Activated CD4-positive, alpha-beta T cell treated with anti-CD3 and anti-CD28 coated beads for 4 hours (primary cell): ENCODE measurements around the gene PDGFD.

Source experiments
- DNase-seq, 2 donors: peaks; one replicate each; pipeline ENCODE4 v3.0.0-alpha.2; 2020

The PDGFD gene

GRCh38 chr11:103948187-103948763, 215.7 kb downstream of the PDGFD start:
- no peak for DNase-seq

DNA sequence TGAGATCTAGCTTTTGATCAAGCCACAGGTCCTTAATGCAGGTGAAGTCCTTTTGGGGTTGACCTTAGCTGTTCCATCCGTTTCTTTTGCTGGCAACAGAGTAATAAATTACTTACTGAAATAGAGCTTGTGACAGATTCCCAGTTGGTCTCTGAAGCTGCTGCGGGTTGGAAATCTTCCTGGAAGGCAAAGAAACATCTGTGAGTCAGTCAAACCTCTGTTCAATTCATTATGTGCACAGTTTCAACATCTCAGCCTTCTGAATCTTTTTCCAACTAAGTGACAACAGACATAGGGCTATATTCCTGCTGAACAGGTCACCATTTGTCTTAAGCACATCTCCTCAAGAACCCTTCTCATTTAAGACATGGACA, 216.4 kb downstream of the PDGFD start:
- DNase-seq, result no peak

DNA sequence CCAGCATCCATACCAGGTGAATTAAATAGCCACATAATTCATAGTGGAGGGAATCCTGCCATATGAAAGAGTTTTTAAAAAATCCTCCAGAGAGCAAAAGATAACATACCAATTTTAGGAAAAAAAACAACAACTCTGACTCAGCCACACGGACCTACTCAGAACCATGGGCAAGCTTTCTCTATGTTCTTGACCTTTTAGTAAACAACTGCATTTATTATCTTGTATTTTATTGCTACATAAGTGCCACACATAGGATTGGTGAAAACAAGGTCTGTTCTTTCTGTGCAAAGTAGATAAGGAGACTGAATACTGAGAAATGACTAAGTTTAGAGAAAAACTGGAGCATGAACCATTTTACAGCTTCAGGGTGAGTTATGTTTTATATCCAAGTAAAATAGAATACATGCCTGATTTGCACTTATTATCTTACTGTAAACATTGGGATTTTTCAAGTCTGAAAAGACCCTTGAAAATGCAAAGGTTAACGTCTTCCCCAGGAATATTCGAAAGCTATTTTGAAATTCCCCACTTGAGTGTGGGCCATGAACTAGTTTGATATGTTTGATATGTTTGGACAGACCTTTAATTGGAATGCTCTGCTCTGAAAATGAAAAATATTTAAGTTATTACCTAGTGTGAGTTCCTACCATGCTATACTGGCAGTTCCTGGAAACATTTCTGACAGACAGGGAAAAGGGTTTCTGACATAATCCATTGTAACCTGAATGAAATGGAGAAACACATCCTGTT, 217.0 kb downstream of the PDGFD start:
- no peak for DNase-seq

- DNase-seq, result no peak
These were observed 219.6 kb downstream of the PDGFD start for GRCh38 chr11:103944251-103944940.

DNA sequence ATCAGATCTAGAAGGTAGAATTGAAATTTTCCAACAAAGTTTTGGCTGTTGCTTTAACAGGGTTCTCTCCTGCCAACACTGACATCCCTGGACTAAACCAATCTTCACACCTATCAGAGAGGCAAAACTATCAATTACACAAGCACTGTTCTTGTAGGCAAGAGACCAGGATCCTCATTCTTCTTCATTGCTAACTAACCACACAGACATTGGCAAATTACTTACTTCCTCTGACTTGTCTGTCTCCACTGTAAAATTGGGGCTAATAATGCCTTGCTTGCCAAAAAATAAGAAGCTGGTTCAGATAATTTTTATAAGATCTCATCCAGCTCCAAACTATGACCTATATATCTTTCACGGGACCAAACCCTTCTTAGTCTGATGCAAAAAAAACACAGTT, 221.3 kb downstream of the PDGFD start:
- DNase-seq, result no peak

DNA sequence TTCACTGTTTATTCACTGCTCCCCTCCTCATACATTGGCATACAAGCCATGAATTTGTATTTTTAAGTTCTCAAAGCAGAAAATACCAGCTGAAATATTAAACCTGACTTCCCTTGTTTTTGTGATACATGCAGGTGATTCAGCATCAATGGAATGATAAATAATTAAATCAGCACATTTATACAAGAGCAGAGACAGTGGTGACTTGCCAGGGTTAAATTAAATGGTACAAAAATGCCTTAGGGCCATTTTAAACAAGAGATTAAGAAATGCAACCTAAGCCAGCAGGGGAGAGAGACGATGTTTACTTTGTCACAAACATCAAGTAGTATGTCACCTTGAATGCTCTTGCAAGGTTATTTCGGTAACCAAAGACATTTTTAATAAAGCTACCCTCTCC, 223.4 kb downstream of the PDGFD start:
- no peak for DNase-seq

DNA sequence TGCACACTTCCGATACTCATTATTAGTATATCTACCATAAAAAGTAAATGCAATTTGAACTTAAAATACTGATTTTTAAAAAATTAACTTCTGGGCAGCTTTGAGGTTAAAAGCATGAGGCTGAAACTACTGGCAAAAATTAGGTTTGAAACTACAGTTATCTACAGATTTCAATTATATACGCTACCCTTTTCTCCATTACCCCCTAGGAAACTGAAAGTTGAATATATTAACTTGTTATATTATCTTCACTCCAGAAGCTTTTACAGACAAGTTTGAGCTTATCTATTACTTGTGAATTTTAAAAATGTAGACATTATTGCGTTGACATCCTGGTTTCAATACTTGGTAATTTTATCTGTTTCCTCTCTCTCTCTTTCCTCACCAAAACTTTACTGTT, 224.3 kb downstream of the PDGFD start:
- DNase-seq, result no peak

DNA sequence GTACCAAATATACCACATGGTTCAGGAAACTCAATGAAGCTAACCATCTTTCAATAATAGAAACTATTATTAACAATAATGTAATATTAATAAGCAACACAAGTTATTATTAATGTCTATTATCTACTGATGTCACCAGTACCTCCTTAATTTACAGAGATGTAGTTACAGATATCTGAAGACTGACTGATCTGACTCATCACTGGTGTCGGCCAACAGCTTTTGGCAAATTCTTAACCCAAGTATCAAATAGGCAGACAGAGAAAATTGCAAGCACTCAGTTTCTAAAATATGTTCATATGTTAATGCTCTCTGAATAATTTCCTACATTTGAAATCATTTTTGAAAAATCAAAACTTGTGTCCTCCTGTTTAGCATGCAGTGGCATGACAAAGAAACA, 227.9 kb downstream of the PDGFD start:
- no peak for DNase-seq

- DNase-seq, result no peak
These were observed 228.7 kb downstream of the PDGFD start for GRCh38 chr11:103935219-103935618.

GRCh38 chr11:103929170-103929903, 234.6 kb downstream of the PDGFD start:
- no peak for DNase-seq

DNA sequence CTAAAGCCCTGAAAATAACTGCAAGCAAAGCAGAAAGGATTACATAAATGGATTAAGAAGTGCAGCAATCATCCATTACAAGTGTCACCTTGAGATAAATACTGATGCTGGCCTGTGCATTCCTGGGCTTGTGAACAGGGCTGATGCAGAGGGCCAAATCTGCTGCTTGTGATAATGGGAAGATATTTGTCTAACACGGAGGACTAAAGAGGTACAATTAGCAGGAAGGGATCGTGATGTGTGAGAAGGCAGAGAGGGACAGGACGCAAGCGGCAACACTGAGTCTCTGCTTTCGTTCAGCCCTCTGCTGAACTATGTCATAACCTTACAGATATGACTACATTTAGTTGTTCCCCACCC, 235.2 kb downstream of the PDGFD start:
- DNase-seq, result no peak

DNA sequence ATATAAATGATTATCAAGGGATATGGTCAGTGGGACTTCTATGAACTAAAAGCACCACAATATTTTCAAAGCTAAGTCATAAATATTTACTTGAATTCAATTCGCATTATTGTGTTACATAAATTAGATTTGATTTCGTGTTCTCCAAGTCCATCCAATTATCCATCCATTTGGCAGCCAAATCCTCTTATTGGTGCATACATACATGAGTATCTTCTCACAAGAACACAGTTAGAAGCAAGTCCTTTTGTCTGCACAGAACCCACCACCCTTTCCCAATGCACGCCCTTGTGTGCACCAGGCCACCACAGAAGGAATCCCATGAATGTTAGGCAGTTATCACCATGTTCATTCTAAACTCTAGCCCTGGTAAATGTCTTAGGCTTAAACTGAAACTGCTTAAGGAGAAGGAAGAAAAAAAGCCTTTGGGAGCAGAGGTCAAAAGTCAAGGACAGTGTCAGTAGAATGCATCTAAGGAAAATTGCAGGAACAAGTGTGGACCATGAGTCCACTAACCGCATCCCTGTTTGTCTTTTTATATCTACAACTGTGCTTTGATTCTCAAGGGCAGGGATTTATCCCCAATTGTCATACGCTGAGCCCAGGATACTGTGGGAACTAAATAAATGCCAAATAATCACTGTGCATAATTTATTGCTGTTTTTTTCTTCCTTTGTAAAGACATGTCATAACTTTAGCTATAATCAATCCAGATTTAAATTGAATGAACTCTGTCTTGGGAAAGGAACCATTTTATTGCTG, 235.7 kb downstream of the PDGFD start:
- DNase-seq, result no peak

DNA sequence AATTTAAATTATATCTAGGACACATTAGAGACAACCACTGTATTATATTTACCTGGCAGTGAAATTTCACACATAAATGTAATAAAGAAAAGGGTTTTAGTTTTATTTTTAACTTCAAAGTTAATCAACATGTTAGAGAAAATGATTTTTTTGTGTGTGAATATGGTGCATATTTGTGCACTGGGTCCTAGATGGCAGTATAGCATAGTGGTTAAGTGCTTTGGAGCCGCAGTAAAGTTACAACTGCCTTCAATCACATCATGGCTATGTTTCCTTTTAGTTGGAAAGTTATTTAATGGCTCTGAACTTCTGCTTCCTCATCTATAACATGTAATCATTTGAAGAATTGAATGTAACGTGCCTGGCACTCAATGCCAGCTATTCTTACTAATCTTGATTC, 236.4 kb downstream of the PDGFD start:
- no peak for DNase-seq

- DNase-seq, result no peak
These were observed 237.0 kb downstream of the PDGFD start for GRCh38 chr11:103926990-103927389.

- no peak for DNase-seq
These were observed 239.6 kb downstream of the PDGFD start for GRCh38 chr11:103924166-103925013.

- DNase-seq, result no peak
These were observed 240.5 kb downstream of the PDGFD start for GRCh38 chr11:103923451-103923931.

GRCh38 chr11:103920933-103921332, 243.0 kb downstream of the PDGFD start:
- DNase-seq, result no peak

- DNase-seq, result no peak
These were observed 243.5 kb downstream of the PDGFD start for GRCh38 chr11:103920449-103920848.

GRCh38 chr11:103910721-103911120, 253.2 kb downstream of the PDGFD start:
- no peak for DNase-seq

DNA sequence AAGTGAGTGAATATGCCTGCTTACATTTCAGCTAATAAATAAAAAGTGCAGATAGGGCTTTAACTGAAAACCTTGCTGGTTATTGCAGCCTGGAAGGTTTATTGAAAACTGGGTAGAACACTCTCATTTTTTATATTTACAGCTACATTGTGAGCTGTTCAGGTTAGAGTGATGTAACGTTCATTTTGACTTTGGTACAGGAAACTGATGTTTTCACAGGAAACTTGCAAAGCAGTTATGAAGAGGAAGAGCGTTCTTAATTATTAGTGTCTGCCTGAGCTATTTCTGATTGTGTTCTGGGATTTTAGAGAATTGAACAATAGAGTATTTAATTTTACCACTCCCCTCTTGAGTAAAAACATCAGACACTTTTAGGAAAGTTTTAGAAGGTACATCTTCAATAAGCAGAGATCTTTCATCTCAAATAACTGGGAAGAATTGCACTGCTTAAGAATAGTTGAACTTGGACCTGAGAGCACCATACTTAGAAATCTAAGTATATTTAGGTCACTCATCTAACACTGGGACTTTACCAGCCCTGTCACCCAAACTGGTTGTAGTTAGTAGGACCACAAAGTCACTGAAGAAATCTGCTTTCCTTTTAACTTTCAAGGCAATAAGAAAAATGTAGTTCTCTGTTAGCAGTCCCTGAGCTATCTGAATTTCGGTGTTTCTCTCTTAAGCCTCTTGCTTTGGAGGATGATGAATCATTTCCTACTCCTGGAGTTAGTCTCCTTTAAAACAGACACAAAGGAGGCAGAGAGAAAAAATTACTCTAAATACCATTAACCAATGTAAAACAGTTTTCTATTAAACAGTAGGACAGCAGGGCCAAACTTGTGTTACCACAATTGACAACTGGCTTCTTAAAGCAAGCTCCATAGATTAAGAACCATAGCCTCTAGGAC, 256.1 kb downstream of the PDGFD start:
- no peak for DNase-seq

DNA sequence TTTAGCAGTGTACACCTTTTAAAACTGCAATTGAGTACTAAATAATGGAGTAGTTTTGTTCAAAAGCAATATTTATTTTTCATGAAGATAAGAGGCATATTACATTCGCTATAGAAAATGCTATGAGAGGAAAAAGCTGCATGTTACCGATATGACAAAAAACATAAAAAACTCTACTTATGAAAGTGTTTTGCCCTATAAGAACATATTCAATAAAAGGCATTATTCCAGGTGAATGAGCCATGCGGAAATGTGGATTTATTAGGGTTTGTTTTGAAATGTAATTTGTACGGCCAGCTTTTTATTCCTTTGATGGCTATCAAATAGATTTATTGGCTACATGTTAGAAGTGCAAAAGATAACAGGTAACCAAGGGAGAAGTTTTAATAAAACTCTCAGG, 256.8 kb downstream of the PDGFD start:
- DNase-seq, result no peak
